NCI-H2029 treated with DMSO at 0.1 percent for 48 hours (cell line): ENCODE data around the gene SPATA17.

Experiments
- DNase-seq: peaks from one replicate; lab custom pipeline; 2025; lab: John Stamatoyannopoulos, UW

Gene SPATA17

DNA sequence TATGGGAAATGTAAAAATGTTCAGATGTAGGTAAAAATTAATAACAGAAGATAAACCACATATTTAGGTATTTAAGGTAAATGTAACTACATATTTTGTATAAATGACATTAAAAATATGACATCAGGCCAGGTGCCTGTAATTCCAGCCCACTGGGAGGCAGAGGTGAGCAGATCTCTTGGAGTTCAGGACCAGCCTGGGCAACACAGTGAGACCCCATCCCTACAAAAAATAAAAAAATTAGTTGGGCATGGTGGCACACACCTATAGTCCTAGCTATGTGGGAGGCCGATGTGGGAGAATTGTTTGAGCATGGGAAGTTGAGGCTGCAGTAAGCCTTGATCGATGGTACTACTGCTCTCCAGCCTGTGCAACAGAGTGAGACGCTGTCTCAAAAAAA lies 216.5 kb downstream of the SPATA17 start:
- no peak for DNase-seq

DNA sequence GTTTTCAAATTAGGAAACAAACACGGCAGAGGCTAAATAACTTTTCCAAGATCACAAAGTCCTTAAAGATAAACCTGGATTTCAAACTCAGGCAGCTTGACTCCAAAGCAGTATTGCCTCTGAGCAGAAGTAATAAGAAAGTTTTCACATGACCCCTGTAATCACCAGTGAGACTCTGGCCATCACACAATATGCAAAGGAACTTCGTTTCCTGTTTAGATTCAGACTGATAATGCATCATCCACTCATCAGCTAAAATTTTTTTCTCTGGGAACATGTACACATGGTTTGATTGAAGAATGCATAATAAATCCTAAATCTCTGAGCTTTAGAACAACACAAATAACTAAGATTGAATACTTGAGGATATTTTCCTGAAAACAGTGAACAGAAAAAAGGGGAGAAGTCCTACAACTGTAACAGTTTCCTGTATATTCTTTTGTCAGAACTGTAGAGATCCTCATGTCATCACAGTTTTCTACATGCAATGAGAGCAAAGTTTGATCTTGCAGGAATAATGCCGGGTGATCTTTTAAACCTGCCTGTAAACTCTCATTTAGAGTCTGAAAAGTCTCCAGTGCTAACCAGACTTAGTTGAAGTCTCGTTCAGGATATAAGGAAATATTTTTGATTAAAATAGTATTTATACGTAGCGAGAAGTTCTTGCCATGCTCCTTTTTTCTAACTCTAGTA lies 225.3 kb downstream of the SPATA17 start:
- DNase-seq: no peak

DNA sequence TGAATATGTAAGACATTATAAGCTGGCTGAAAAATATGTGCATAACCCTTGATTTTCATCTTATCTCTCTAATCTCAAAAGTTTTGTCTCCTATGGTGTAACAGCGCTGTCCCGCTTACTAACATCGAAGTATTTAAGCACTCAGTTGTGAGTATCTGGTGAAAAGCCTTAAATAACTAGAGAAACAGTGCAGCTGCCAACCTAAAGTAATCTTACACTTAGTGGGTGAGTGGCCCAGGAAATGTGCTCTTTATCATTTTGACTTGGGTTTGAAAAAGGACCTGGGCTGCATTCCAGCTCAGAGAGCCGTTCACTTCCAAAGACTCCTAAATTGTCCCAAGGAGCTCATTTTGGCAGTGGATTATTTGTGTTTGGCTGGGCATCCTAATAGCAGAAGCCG lies 225.9 kb downstream of the SPATA17 start:
- no peak for DNase-seq

- no peak for DNase-seq
Observed at GRCh38 chr1:217861658-217862057, 230.5 kb downstream of the SPATA17 start.

DNA sequence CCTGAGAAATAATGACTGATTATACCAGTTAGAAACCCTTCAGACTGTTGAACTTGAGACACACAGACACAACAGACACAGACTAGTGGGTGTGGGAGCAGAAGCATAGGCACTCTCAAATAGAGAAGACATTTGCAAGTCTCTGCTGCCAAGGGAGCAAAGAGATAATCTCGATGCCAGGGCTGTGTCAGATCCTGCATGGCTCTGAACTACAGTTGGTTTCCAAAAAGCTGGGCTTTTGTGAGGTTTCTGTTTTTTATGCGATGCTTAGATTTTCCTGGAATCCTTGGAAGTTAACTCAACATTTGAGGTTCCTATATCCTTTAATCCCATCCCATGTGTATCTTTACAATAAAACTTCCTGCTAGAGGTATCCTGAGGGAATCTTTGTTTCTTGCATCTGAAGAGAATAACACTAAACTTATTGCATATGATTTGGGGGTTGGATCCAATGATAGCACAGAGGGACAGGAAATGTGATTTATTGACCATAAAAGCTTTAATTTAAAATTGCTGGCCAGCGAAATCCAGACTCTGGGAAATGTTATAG lies 236.4 kb downstream of the SPATA17 start:
- DNase-seq: no peak

DNA sequence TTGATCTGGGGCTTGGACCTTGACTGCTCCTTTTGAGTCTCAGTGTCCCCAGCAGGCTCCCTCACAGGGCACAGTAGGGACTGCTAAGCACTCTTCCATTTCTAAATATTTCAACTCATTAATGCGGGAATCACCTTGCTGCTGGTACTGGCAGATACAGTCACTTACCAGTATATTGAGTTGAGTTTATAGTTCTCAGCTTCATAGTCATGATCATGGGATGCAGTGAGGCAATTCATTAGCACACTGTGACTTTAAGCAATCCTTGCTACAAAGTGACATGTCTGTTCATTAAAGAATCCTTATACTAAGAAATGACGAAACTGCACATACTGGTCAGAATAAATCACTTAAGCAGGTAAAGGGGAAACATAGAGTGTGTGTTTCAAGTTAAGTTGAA lies 240.8 kb downstream of the SPATA17 start:
- DNase-seq: no peak

DNA sequence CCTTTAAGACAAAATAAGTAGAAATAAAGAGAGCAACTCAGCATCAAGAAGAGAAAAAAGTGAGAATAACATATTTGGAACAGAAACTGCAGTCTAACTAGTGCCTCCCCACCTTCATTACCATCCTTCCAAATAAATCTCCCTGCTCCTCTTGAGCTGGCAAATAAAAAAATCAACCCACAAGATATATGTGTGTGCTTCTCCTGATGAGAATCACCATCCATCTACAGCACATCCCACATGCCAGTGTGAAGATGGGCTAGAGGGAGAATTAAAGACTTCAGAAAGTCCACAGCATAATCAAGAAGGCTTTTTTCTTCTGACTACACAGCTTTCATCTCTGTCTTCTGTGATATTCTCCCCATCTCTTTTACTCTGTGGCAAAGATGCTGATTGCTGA lies 244.1 kb downstream of the SPATA17 start:
- DNase-seq: no peak

DNA sequence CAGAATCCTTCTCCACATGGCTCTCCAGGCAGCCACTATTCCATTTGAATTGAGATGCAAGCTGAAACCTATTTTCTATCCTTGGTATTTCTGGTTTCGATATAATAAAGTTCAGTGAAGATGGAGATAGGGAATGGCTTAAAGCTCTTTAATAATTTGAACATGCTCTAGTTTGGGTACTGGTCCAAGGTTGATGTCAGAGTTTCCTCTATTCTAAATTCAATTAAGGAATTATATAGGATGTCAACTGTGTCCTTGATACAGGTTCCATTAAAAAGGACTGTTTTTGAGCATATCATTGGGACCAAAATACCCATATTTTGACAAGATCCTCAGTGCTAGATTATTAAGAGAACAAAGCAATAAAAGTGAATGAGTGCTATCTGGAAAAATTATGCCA lies 245.3 kb downstream of the SPATA17 start:
- no peak for DNase-seq

DNA sequence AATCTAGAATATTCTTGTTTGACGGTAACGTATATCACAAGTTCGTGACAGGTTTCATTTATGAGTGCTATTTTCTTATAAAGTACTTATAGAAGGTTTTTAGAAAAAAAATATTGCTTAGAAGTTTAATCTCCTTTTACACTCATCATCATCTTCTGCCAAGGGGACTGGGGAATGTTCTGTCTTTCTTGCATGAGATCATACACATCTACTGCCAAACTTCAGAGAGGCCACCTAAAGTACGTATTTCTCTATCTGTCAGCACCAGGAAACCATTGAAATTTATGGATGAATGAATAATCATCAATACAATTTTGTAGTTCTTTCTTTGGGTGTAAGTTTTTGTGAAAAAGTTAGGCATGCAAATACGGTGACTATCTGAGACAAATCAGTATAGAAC lies 245.8 kb downstream of the SPATA17 start:
- no peak for DNase-seq

DNA sequence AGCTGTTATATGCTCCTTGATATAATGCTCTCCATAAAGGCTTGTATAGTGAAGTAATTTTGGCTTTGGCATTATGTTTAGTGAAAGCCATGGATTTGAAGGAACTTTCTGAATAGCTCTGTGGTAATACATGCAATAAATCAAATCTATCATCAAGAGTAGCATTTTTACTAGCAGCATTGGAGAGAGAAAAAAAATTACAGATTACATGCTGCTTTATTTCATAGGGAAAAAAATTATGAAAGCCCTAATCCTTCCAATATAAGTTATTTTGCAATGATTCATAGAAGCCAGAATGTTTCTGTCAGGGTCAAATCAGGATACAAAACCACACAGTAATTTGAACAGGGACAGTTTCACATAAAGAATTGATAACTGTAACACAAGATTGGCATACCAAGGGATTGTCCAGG lies 250.0 kb downstream of the SPATA17 start:
- DNase-seq: no peak

DNA sequence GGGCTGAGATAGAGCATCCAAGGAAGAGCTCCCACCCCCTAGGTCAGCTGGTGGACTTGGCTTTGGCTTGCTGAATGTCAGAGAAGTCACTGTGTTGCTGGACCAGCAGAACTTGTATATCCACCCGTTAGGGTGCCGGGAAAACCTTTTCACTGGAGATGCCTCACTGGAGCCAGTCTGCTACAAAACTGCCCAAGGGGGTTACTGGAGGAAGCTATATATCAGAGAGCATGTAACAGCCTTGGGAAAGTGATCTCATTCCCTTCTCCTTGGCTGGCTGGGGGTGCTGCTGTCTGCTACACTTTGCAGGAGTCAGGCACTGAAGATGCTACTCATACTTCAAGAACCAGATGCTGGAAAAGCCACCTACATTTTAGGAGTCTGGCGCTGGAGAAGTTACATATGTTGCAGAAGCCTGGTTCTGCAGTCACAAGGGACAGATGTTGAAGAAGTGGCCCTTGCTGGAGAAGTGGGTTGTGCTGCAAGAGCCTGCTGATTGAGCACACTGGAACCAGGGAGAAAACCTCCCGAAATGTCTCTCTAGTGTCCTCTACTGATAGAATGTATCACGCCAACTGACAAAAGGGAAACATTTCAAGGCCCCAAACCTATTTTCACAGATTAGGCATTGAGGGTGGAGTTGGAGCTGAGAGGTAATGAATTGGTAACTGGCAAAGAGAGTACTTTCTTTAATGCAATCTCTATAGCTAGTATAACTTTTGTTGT lies 250.6 kb downstream of the SPATA17 start:
- no peak for DNase-seq

DNA sequence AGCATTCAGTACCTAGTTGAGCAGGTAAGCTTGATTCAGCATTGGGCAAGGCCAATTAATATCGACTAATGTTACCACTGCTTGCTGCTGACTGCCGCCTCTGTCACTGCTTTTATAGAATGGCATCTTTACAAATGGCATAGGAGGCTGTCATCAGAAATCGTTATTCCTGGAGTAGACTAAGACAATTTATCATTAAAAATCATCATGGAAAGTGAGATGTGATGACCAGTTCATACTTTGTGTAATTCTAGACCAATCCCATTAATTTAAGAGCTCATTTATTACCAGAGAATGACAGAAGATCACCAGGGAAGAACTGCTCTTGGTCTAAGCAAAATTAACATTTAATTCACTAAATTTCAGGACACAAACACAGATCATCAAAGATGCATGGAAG lies 254.0 kb downstream of the SPATA17 start:
- no peak for DNase-seq

DNA sequence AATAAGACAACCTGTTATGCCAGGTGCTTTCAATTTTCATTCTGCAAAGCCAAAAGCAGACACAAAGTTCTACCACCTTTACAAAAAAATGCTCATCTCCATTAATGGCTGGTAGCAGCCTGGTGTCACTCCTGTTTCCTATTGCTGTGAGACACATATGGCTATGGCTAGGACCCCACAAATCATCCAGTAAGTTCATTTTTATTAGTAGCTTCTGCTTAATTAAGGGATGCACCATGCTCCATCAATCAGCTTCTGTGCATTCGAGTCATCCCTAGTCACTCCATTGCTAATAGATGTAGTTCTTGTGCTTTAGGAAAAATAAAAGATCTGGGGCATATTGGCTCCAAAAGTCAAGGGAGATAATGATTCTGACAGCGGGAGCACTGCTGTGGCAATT lies 257.2 kb downstream of the SPATA17 start:
- no peak for DNase-seq

- no peak for DNase-seq
Observed at GRCh38 chr1:217889401-217889800, 258.3 kb downstream of the SPATA17 start.

DNA sequence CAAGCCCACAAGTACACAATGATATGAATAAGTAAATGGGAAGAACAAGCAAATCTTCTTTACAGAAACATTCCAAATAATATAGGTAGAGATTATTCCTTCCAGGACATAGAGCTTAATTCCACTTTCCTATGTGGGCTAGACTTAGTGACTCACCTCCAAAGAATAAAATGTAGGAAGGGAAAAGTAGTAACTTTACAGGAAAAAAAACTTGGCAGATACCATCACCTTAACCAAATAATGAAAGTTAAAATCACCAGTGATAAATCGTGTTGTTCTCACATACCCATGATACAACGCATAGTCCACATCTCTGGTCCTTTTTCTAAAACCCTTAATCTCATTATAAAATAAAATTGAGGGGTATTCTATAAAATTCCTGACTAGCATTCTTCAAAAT lies 260.8 kb downstream of the SPATA17 start:
- DNase-seq: no peak

DNA sequence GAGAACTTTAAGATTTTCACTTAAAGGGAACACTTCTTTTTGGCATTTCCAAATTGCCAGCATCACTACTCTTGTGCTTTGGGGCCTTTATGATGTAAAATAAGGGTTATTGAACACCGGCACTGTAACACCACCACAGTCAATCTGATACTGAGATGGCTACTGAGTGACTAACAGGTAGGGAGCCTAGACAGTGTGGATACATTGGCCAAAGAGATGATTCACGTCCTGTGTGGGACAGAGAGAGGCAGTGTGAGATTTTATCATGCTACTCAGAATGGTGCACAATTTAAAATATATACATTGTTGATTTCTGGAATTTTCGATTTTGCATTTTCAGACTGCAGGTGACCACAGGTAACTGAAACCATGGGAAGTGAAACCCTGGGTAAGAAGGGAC lies 261.6 kb downstream of the SPATA17 start:
- no peak for DNase-seq

GRCh38 chr1:217895841-217896240 lies 264.7 kb downstream of the SPATA17 start:
- no peak for DNase-seq

DNA sequence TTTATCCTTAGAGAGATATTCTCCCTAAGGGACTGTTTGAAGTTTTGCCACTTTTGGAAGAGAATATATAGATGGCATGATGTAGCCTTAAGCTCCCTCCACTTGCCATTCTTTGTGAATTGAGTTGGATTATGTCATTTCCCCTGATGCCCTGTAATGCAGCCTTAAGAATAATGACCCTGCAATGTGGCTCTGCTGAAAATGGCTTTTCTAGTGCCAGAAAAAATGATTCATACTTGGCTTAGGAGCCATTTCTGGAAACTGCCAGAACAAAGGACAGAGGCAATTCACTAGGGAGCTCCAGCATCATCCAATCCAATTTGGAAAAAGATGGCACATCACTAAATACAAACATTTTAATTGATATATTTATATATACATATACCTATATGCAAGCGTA lies 265.3 kb downstream of the SPATA17 start:
- DNase-seq: no peak

GRCh38 chr1:217897100-217897499 lies 266.0 kb downstream of the SPATA17 start:
- no peak for DNase-seq

GRCh38 chr1:217899614-217900013 lies 268.5 kb downstream of the SPATA17 start:
- no peak for DNase-seq

DNA sequence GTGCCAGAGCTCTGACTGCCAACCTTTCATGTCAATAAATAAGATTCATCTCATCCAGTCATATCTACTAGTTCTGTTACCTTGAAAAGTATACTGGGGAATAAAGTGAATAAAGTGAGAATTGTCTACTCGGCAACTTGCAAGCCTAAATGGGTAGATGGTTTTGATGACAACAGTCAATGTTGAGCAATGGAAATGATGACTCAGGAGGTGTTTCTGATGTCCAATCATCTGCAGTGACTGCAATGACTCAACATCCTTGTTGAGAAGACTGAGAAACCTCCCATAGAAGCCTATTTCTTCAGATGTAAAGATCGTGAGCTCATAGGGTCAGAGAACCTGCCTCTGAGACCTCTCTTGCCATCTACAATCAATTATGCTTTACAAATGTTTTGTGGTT lies 276.4 kb downstream of the SPATA17 start:
- no peak for DNase-seq

DNA sequence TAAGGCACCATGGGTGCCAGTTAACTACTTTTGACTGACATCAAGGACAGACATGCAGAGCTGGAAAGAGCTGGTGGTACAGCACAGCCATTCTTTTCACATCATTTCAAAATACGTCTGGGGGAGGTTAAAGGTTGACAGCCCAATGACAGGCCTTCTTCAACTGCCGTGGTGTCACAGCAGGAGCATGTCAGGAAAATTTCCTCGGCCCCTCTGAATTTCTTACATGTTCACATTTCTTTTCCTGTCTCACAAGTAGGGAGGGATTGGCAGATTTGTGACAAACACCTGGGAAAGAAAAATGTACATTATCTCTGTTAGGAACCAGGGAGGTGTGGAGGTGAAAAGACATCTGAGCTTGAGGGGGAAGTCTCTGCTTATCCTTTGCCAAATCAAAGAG lies 279.1 kb downstream of the SPATA17 start:
- no peak for DNase-seq

- no peak for DNase-seq
Observed at GRCh38 chr1:217910791-217911320, 279.7 kb downstream of the SPATA17 start.
